IMR-90 (cell line): ENCODE results near the gene SEPTIN2. TPM values are rescaled to one million over a fixed set of nuclear protein-coding genes. Genes with fewer than 3 reads are reported as not detected.

ENCODE experiments used
- ATAC-seq: fragments of 200-7000 bp; cut with Tn5 transposase; 2 replicates; pipeline ENCODE4 v1.9.1; 2020; ENCODE audit warnings: low read depth, mild to moderate bottlenecking, moderate library complexity
- BruUV-seq: library from RNA; stranded (reverse); fragments of 400-500 nt; replicated peaks from 2 replicates; lab custom pipeline; 2021; lab: Mats Ljungman, UMichigan
- CTCF ChIA-PET: fragments of 300-600 bp; formaldehyde crosslinking; extraction: SDS; loops from one replicate; lab custom pipeline; 2021; ENCODE audit warnings: antibody characterized with exemption; lab: Yijun Ruan, JAX
- POLR2A ChIA-PET: fragments of 300-600 bp; sonication (Branson Sonifier 250); formaldehyde crosslinking; loops from one replicate; lab custom pipeline; 2022; ENCODE audit warnings: antibody characterized with exemption; ENCODE audit not compliant: unreplicated experiment; lab: Charles Lee
- DNase-seq: peaks from one replicate; pipeline ENCODE4 v3.0.0; 2013
- H2AFZ ChIP-seq: replicated peaks from 2 replicates; pipeline ENCODE3; 2013; ENCODE audit warnings: low read length, mild to moderate bottlenecking; ENCODE audit not compliant: poor library complexity
- H2AK5ac ChIP-seq: 2 replicates; pipeline ENCODE4 v1.6.1; 2013; ENCODE audit warnings: low read depth, low read length, inconsistent platforms
- H2AK9ac ChIP-seq: replicated peaks from 2 replicates; pipeline ENCODE3; 2013; ENCODE audit warnings: mild to moderate bottlenecking, low read depth, low read length, moderate library complexity; ENCODE audit not compliant: poor library complexity
- H2BK120ac ChIP-seq: 2 replicates; pipeline ENCODE4 v1.6.1; 2013; ENCODE audit warnings: low read depth, low read length, inconsistent platforms
- H2BK15ac ChIP-seq: 3 replicates; pipeline ENCODE4 v1.6.1; 2013; ENCODE audit warnings: low read depth, low read length, inconsistent platforms
- H2BK20ac ChIP-seq: 2 replicates; pipeline ENCODE4 v1.6.1; 2013; ENCODE audit warnings: low read depth, mild to moderate bottlenecking, inconsistent platforms, low read length, moderate library complexity
- H2BK5ac ChIP-seq: 2 replicates; pipeline ENCODE4 v1.6.1; 2013; ENCODE audit warnings: mild to moderate bottlenecking, low read depth, low read length, inconsistent platforms; ENCODE audit not compliant: poor library complexity, severe bottlenecking
- H3K14ac ChIP-seq: replicated peaks from 2 replicates; pipeline ENCODE4 v1.6.1; 2013; ENCODE audit warnings: low read depth, low read length, inconsistent platforms
- H3K18ac ChIP-seq: 2 replicates; pipeline ENCODE4 v1.6.1; 2013; ENCODE audit warnings: low read depth, low read length, control low read depth
- H3K23ac ChIP-seq: 2 replicates; pipeline ENCODE4 v1.6.1; 2013; ENCODE audit warnings: low read depth, low read length, inconsistent platforms
- H3K27ac ChIP-seq: 2 replicates; pipeline ENCODE4 v1.5.1; 2013; ENCODE audit warnings: mild to moderate bottlenecking, control low read depth, low read length; ENCODE audit not compliant: insufficient read depth
- H3K27me3 ChIP-seq: 2 replicates; pipeline ENCODE4 v1.6.1; 2013; ENCODE audit warnings: low read length; ENCODE audit not compliant: control insufficient read depth, insufficient read depth
- H3K36me3 ChIP-seq: 2 replicates; pipeline ENCODE4 v1.6.1; 2013; ENCODE audit warnings: low read length, mixed read lengths; ENCODE audit not compliant: control insufficient read depth, insufficient read depth
- H3K4ac ChIP-seq: 2 replicates; pipeline ENCODE4 v1.6.1; 2013; ENCODE audit warnings: low read depth, low read length, inconsistent platforms
- H3K4me1 ChIP-seq: 2 replicates; pipeline ENCODE4 v1.6.1; 2013; ENCODE audit warnings: low read length, mixed read lengths; ENCODE audit not compliant: control insufficient read depth, insufficient read depth
- H3K4me2 ChIP-seq: 2 replicates; pipeline ENCODE4 v1.6.1; 2013; ENCODE audit warnings: low read depth, mild to moderate bottlenecking, control low read depth, low read length, moderate library complexity
- H3K4me3 ChIP-seq: 2 replicates; pipeline ENCODE4 v1.5.1; 2013; ENCODE audit warnings: low read depth, mild to moderate bottlenecking, control low read depth, low read length, moderate library complexity; ENCODE audit not compliant: insufficient read depth
- H3K56ac ChIP-seq: 2 replicates; pipeline ENCODE4 v1.6.1; 2013; ENCODE audit warnings: low read length, inconsistent platforms; ENCODE audit not compliant: insufficient read depth; ENCODE audit errors: extremely low read depth
- H3K79me1 ChIP-seq, 2 experiments: 2 replicates each; pipeline ENCODE4 v1.6.1; 2013; ENCODE audit warnings: low read length in 2 of 2, inconsistent platforms in 1 of 2, low read depth in 1 of 2
- H3K9ac ChIP-seq: 2 replicates; pipeline ENCODE4 v1.6.1; 2013; ENCODE audit warnings: low read depth, low read length, control low read depth
- H3K9me1 ChIP-seq: 2 replicates; pipeline ENCODE4 v1.6.1; 2013; ENCODE audit warnings: low read length, inconsistent platforms; ENCODE audit not compliant: insufficient read depth
- H3K9me3 ChIP-seq: 2 replicates; pipeline ENCODE4 v1.6.1; 2013; ENCODE audit warnings: low read length; ENCODE audit not compliant: control insufficient read depth, insufficient read depth
- H4K20me1 ChIP-seq: 2 replicates; pipeline ENCODE4 v1.6.1; 2013; ENCODE audit warnings: low read length, inconsistent platforms; ENCODE audit not compliant: insufficient read depth
- H4K5ac ChIP-seq: 2 replicates; pipeline ENCODE4 v1.6.1; 2013; ENCODE audit warnings: mild to moderate bottlenecking, low read depth, low read length, control low read depth
- H4K8ac ChIP-seq, 2 experiments: 2 replicates each; pipeline ENCODE4 v1.6.1; 2013; ENCODE audit warnings: low read depth in 2 of 2, low read length in 2 of 2, control low read depth in 1 of 2, inconsistent platforms in 1 of 2
- H4K91ac ChIP-seq: 2 replicates; pipeline ENCODE4 v1.6.1; 2013; ENCODE audit warnings: low read depth, low read length, inconsistent platforms; ENCODE audit not compliant: insufficient read depth
- BHLHE40 ChIP-seq: fragments of 150-350 bp; IDR thresholded peaks from 2 replicates; pipeline ENCODE4 v1.6.1; 2016; ENCODE audit warnings: mild to moderate bottlenecking, low read depth, low read length
- CEBPB ChIP-seq: IDR thresholded peaks from 2 replicates; pipeline ENCODE4 v1.6.1; 2012; ENCODE audit warnings: low read depth, low read length, improper control_type of control experiment
- CHD1 ChIP-seq: IDR thresholded peaks from 2 replicates; pipeline ENCODE4 v1.6.1; 2012; ENCODE audit warnings: low read depth, low read length, improper control_type of control experiment
- FOS ChIP-seq: fragments of 150-350 bp; IDR thresholded peaks from 2 replicates; pipeline ENCODE4 v1.6.1; 2016; ENCODE audit warnings: low read depth, low read length
- MAFK ChIP-seq: IDR thresholded peaks from 2 replicates; pipeline ENCODE4 v1.6.1; 2012; ENCODE audit warnings: low read depth, low read length, improper control_type of control experiment
- MAZ ChIP-seq: IDR thresholded peaks from 2 replicates; pipeline ENCODE4 v1.6.1; 2012; ENCODE audit warnings: low read depth, mild to moderate bottlenecking, low read length, improper control_type of control experiment, moderate library complexity, borderline replicate concordance
- MXI1 ChIP-seq: IDR thresholded peaks from 2 replicates; pipeline ENCODE4 v1.6.1; 2012; ENCODE audit warnings: low read depth, mild to moderate bottlenecking, low read length, moderate library complexity, borderline replicate concordance
- NFE2L2 ChIP-seq: fragments of 150-350 bp; IDR thresholded peaks from 2 replicates; pipeline ENCODE4 v1.6.1; 2016; ENCODE audit warnings: low read depth, mild to moderate bottlenecking, low read length
- POLR2A ChIP-seq: IDR thresholded peaks from 2 replicates; pipeline ENCODE4 v1.6.1; 2012; ENCODE audit warnings: mild to moderate bottlenecking, low read depth, low read length
- RAD21 ChIP-seq: IDR thresholded peaks from 2 replicates; pipeline ENCODE4 v1.6.1; 2012; ENCODE audit warnings: low read length, improper control_type of control experiment
- RCOR1 ChIP-seq: IDR thresholded peaks from 2 replicates; pipeline ENCODE4 v1.6.1; 2012; ENCODE audit warnings: mild to moderate bottlenecking, low read length, improper control_type of control experiment; ENCODE audit not compliant: insufficient replicate concordance
- RFX5 ChIP-seq: IDR thresholded peaks from 2 replicates; pipeline ENCODE4 v1.8.0; 2012; ENCODE audit warnings: low read depth, mild to moderate bottlenecking, low read length, moderate library complexity
- SMC3 ChIP-seq: fragments of 150-350 bp; IDR thresholded peaks from 2 replicates; pipeline ENCODE4 v1.6.1; 2016; ENCODE audit warnings: low read depth, mild to moderate bottlenecking, antibody characterized with exemption, low read length, moderate library complexity
- WGBS, 2 experiments: methylation state at CpG; one replicate each; pipeline versions ENCODE4 v1.1.5 to v1.1.7; 2013; ENCODE audit warnings: missing lambda C conversion rate in 2 of 2; ENCODE audit not compliant: insufficient read length in 1 of 2; ENCODE audit errors: extremely low coverage in 2 of 2; 5-methylcytosine and 5-hydroxymethylcytosine counted together
- dilution Hi-C: fragments of 300-500 bp; cut with HindIII; formaldehyde crosslinking; loops from one replicate; pipeline ENCODE4 v1.14.3; 2018; ENCODE audit warnings: low sequenced_read_pairs; ENCODE audit not compliant: unreplicated experiment
- in situ Hi-C: fragments of 300-500 bp; cut with MboI; formaldehyde crosslinking; loops from 3 replicates; pipeline ENCODE4 v1.14.3; 2019; ENCODE audit warnings: low sequenced_read_pairs, inconsistent platforms, mixed read lengths
- intact Hi-C: fragments of 100-400 bp; cut with micrococcal nuclease; formaldehyde crosslinking; loops from 2 replicates; pipeline ENCODE4 v1.10.0; 2022
- polyA plus RNA-seq, 3 experiments: library from polyadenylated mRNA; depleted of rRNA; stranded (reverse); fragments of >200 nt; gene quantifications; 2 replicates each; pipeline ENCODE4 v1.2.3, GENCODE V29; 2012; ENCODE audit warnings: low replicate concordance in 1 of 3
- total RNA-seq: library from RNA; depleted of rRNA; stranded (reverse); fragments of >200 nt; gene quantifications from 2 replicates; pipeline ENCODE4 v1.2.3, GENCODE V29; 2012
- TF ChIP-seq, protein P1 (sequence below): fragments of 150-350 bp; IDR thresholded peaks from 2 replicates; pipeline ENCODE4 v1.6.1; 2016; ENCODE audit warnings: low read depth, mild to moderate bottlenecking, low read length, moderate library complexity, borderline replicate concordance
- TF ChIP-seq, protein P2 (sequence below): conservative IDR thresholded peaks from 2 replicates; pipeline ENCODE4 v1.5.1; 2012; ENCODE audit warnings: mild to moderate bottlenecking, low read depth, low read length, improper control_type of control experiment
- TF ChIP-seq, protein P3 (sequence below): fragments of 150-350 bp; IDR thresholded peaks from 2 replicates; pipeline ENCODE4 v1.6.1; 2017; ENCODE audit warnings: mild to moderate bottlenecking, antibody characterized with exemption, low read length, low read depth

SEPTIN2 gene
- total and polyA plus RNA-seq, 2 of the 4 experiments (the other 2 are of a cell fraction): 420 to 504 TPM

DNA sequence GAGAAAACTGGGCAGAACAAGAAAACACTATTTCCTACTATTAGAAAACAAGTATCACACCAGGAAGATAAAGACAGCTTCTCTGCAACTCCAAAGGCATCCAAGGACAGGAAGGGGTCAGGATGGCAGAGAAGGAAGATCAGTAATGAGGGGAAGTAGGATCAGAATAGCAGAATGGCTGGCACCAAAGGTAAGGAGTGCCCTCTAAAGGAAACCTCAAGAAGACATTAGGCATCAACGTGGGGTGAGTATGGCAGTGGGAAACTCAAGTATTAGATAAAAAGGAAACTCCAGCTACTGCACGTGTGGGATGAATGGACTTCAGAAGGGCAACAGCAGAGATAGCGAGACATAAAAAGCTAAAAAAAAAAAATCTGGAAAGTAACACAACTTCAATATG, 26.1 kb upstream of the SEPTIN2 start:
- H2AFZ ChIP-seq: no peak overlapping the region
- H4K91ac ChIP-seq: no peak overlapping the region
- no peak overlapping the region for H3K56ac ChIP-seq
- H3K9me1 ChIP-seq: peaks cover 36% of the 10 kb centered on the region
- H2BK15ac ChIP-seq: no peak overlapping the region
- no peak overlapping the region for H3K4me3 ChIP-seq
- no peak overlapping the region for H2BK20ac ChIP-seq
- no peak overlapping the region for H3K14ac ChIP-seq
- no peak overlapping the region for H2BK5ac ChIP-seq
- no peak overlapping the region for H4K8ac ChIP-seq
- no peak overlapping the region for H2BK120ac ChIP-seq
- peaks cover 1% of the 10 kb centered on the region for H3K36me3 ChIP-seq
- intact Hi-C loops (no loop called here), dilution Hi-C loops (no loop called here), in situ Hi-C loops (no loop called here)
- no peak overlapping the region for H3K9ac ChIP-seq
- H4K5ac ChIP-seq: no peak overlapping the region
- H3K79me1 ChIP-seq: peaks cover 40 to 88% of the 10 kb centered on the region in 2 experiments
- POLR2A ChIA-PET: no interaction called here
- no peaks in the 10 kb centered on the region for H3K27me3 ChIP-seq
- H3K23ac ChIP-seq: no peak overlapping the region
- H3K4me1 ChIP-seq: peaks cover 3% of the 10 kb centered on the region; the same call in 1 of the 2 replicates
- no peak overlapping the region for H3K4me2 ChIP-seq
- CTCF ChIA-PET: interaction anchor here (1.3 kb wide), 1 partner anchor 9 kb away, joined by 4 read pairs; no protein-coding TSS in a partner anchor
- no CpG with 5 or more reads among the region's 3 CpGs for WGBS, 2 experiments
- no peak overlapping the region for H2AK9ac ChIP-seq
- ATAC-seq (no peak), DNase-seq (no peak)
- H4K20me1 ChIP-seq: peaks cover 83% of the 10 kb centered on the region
- no peaks in the 10 kb centered on the region for H3K9me3 ChIP-seq
- H3K27ac ChIP-seq: no peak overlapping the region
- BruUV-seq: no TSS peak
- no peak overlapping the region for H2AK5ac ChIP-seq
- TF ChIP-seq POLR2A: no peak
- no peak for TF ChIP-seq CHD1
- TF ChIP-seq MAZ: no peak
- TF ChIP-seq SMC3: no peak
- TF ChIP-seq CEBPB: no peak
- no peak for TF ChIP-seq MXI1
- no peak for TF ChIP-seq MAFK
- TF ChIP-seq, protein P1, sequence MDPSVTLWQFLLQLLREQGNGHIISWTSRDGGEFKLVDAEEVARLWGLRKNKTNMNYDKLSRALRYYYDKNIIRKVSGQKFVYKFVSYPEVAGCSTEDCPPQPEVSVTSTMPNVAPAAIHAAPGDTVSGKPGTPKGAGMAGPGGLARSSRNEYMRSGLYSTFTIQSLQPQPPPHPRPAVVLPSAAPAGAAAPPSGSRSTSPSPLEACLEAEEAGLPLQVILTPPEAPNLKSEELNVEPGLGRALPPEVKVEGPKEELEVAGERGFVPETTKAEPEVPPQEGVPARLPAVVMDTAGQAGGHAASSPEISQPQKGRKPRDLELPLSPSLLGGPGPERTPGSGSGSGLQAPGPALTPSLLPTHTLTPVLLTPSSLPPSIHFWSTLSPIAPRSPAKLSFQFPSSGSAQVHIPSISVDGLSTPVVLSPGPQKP: no peak
- TF ChIP-seq RFX5: no peak
- TF ChIP-seq, protein P2, sequence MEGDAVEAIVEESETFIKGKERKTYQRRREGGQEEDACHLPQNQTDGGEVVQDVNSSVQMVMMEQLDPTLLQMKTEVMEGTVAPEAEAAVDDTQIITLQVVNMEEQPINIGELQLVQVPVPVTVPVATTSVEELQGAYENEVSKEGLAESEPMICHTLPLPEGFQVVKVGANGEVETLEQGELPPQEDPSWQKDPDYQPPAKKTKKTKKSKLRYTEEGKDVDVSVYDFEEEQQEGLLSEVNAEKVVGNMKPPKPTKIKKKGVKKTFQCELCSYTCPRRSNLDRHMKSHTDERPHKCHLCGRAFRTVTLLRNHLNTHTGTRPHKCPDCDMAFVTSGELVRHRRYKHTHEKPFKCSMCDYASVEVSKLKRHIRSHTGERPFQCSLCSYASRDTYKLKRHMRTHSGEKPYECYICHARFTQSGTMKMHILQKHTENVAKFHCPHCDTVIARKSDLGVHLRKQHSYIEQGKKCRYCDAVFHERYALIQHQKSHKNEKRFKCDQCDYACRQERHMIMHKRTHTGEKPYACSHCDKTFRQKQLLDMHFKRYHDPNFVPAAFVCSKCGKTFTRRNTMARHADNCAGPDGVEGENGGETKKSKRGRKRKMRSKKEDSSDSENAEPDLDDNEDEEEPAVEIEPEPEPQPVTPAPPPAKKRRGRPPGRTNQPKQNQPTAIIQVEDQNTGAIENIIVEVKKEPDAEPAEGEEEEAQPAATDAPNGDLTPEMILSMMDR: no peak
- TF ChIP-seq, protein P3, sequence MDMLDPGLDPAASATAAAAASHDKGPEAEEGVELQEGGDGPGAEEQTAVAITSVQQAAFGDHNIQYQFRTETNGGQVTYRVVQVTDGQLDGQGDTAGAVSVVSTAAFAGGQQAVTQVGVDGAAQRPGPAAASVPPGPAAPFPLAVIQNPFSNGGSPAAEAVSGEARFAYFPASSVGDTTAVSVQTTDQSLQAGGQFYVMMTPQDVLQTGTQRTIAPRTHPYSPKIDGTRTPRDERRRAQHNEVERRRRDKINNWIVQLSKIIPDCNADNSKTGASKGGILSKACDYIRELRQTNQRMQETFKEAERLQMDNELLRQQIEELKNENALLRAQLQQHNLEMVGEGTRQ: no peak
- TF ChIP-seq FOS: no peak
- no peak for TF ChIP-seq NFE2L2
- no peak for TF ChIP-seq RAD21
- TF ChIP-seq BHLHE40: no peak
- TF ChIP-seq RCOR1: no peak
- H3K4ac ChIP-seq: no peak overlapping the region
- no peak overlapping the region for H3K18ac ChIP-seq
